HEK293 (cell line): ENCODE results near the gene C4orf50.

Experiments
- CTCF ChIA-PET: fragments of 350-600 bp; formaldehyde crosslinking; extraction: SDS; loops from one replicate; lab custom pipeline; 2021; ENCODE audit warnings: antibody characterized with exemption; lab: Yijun Ruan, JAX
- POLR2A ChIA-PET: fragments of 300-600 bp; formaldehyde crosslinking; extraction: SDS; loops from one replicate; lab custom pipeline; 2020; ENCODE audit warnings: antibody characterized with exemption, inconsistent platforms; lab: Yijun Ruan, JAX
- H3K27ac ChIP-seq: fragments of 200-500 bp; sonication (Bioruptor generic); 2 replicates; pipeline ENCODE4 v1.5.1; 2014; ENCODE audit warnings: low read depth, low read length, control low read depth, inconsistent platforms; ENCODE audit errors: extremely low read depth
- H3K36me3 ChIP-seq, 2 experiments: fragments of 200-500 bp in 1 of 2; sonication (Bioruptor generic) in 1 of 2; 1 replicate in 1 of 2; 2 replicates in 1 of 2; pipeline ENCODE4 v1.5.1; 2014 to 2017; ENCODE audit warnings: inconsistent platforms in 2 of 2, low read length in 2 of 2; ENCODE audit not compliant: control insufficient read depth in 2 of 2, insufficient read depth in 1 of 2
- H3K4me1 ChIP-seq: fragments of 200-500 bp; sonication (Bioruptor generic); 2 replicates; pipeline ENCODE4 v1.5.1; 2014; ENCODE audit warnings: mild to moderate bottlenecking, low read length, inconsistent platforms; ENCODE audit not compliant: control insufficient read depth, insufficient read depth
- H3K4me3 ChIP-seq: 2 replicates; pipeline ENCODE4 v1.5.1; 2011; ENCODE audit warnings: low read depth, mild to moderate bottlenecking, control low read depth, low read length, moderate library complexity
- H3K9me3 ChIP-seq: fragments of 200-500 bp; sonication (Bioruptor generic); 2 replicates; pipeline ENCODE4 v1.5.1; 2014; ENCODE audit warnings: low read depth, low read length, inconsistent platforms; ENCODE audit not compliant: control insufficient read depth, insufficient read depth
- AEBP2 ChIP-seq: fragments of 450-650 bp; formaldehyde crosslinking; IDR thresholded peaks from 2 replicates; pipeline ENCODE4 v1.5.1; 2016; ENCODE audit warnings: missing biosample characterization, missing genetic modification characterization, borderline replicate concordance
- GLIS1 ChIP-seq: fragments of 450-650 bp; formaldehyde crosslinking; IDR thresholded peaks from 2 replicates; pipeline ENCODE4 v1.5.1; 2016; ENCODE audit warnings: missing biosample characterization, missing genetic modification characterization
- KLF9 ChIP-seq: fragments of 450-650 bp; formaldehyde crosslinking; IDR thresholded peaks from 2 replicates; pipeline ENCODE4 v1.5.1; 2016; ENCODE audit warnings: missing biosample characterization, missing genetic modification characterization, low read depth
- MEIS1 ChIP-seq: sonication (generic); formaldehyde crosslinking; IDR thresholded peaks from 2 replicates; pipeline ENCODE4 v1.8.1; 2022; ENCODE audit warnings: missing genetic modification reagents, mild to moderate bottlenecking, borderline replicate concordance
- OSR2 ChIP-seq: fragments of 450-650 bp; formaldehyde crosslinking; IDR thresholded peaks from 2 replicates; pipeline ENCODE4 v1.5.1; 2016; ENCODE audit warnings: missing biosample characterization, missing genetic modification characterization
- PBX3 ChIP-seq: sonication (generic); formaldehyde crosslinking; IDR thresholded peaks from 2 replicates; pipeline ENCODE4 v1.8.1; 2022; ENCODE audit warnings: mild to moderate bottlenecking, moderate library complexity, missing genetic modification reagents
- PRDM10 ChIP-seq: fragments of 450-650 bp; formaldehyde crosslinking; IDR thresholded peaks from 2 replicates; pipeline ENCODE4 v1.5.1; 2016; ENCODE audit warnings: missing biosample characterization, missing genetic modification characterization
- ZBTB49 ChIP-seq: fragments of 450-650 bp; formaldehyde crosslinking; IDR thresholded peaks from 2 replicates; pipeline ENCODE4 v1.5.1; 2016; ENCODE audit warnings: missing biosample characterization, missing genetic modification characterization, low read depth
- ZFHX2 ChIP-seq: fragments of 450-650 bp; formaldehyde crosslinking; conservative IDR thresholded peaks from 2 replicates; pipeline ENCODE4 v1.5.1; 2016; ENCODE audit warnings: missing biosample characterization, missing genetic modification characterization
- ZIC2 ChIP-seq: fragments of 450-650 bp; formaldehyde crosslinking; IDR thresholded peaks from 2 replicates; pipeline ENCODE4 v1.5.1; 2016; ENCODE audit warnings: missing biosample characterization, missing genetic modification characterization
- ZNF112 ChIP-seq: fragments of 450-650 bp; formaldehyde crosslinking; IDR thresholded peaks from 2 replicates; pipeline ENCODE4 v1.5.0; 2017; ENCODE audit warnings: missing biosample characterization, missing genetic modification characterization
- ZNF157 ChIP-seq: fragments of 450-650 bp; formaldehyde crosslinking; IDR thresholded peaks from 2 replicates; pipeline ENCODE4 v1.5.1; 2016; ENCODE audit warnings: missing biosample characterization, missing genetic modification characterization
- ZNF175 ChIP-seq: fragments of 450-650 bp; formaldehyde crosslinking; IDR thresholded peaks from 2 replicates; pipeline ENCODE4 v1.5.1; 2016; ENCODE audit warnings: missing biosample characterization, missing genetic modification characterization
- ZNF214 ChIP-seq: fragments of 450-650 bp; formaldehyde crosslinking; IDR thresholded peaks from 2 replicates; pipeline ENCODE4 v1.5.1; 2017; ENCODE audit warnings: missing biosample characterization, mild to moderate bottlenecking, missing genetic modification characterization, borderline replicate concordance
- ZNF324 ChIP-seq: fragments of 450-650 bp; formaldehyde crosslinking; IDR thresholded peaks from 2 replicates; pipeline ENCODE4 v1.5.1; 2016; ENCODE audit warnings: missing biosample characterization, missing genetic modification characterization
- ZNF366 ChIP-seq: fragments of 450-650 bp; formaldehyde crosslinking; conservative IDR thresholded peaks from 2 replicates; pipeline ENCODE4 v1.5.1; 2016; ENCODE audit warnings: missing biosample characterization, missing genetic modification characterization
- ZNF37A ChIP-seq: fragments of 450-650 bp; IDR thresholded peaks from 2 replicates; pipeline ENCODE4 v1.5.1; 2018; ENCODE audit warnings: missing biosample characterization, missing genetic modification characterization
- ZNF416 ChIP-seq: fragments of 450-650 bp; formaldehyde crosslinking; IDR thresholded peaks from 2 replicates; pipeline ENCODE4 v1.5.1; 2016; ENCODE audit warnings: missing biosample characterization, missing genetic modification characterization
- ZNF677 ChIP-seq: fragments of 450-650 bp; IDR thresholded peaks from 2 replicates; pipeline ENCODE4 v1.5.0; 2018; ENCODE audit warnings: missing biosample characterization, mild to moderate bottlenecking, missing genetic modification characterization, moderate library complexity
- ZNF76 ChIP-seq: fragments of 450-650 bp; formaldehyde crosslinking; IDR thresholded peaks from 2 replicates; pipeline ENCODE4; 2016; ENCODE audit warnings: low read depth, missing biosample characterization, missing genetic modification characterization, borderline replicate concordance
- ZNF830 ChIP-seq: fragments of 450-650 bp; IDR thresholded peaks from 2 replicates; pipeline ENCODE4 v1.5.0; 2018; ENCODE audit warnings: missing biosample characterization, missing genetic modification characterization, low read depth, mild to moderate bottlenecking, moderate library complexity
- ZNF837 ChIP-seq: fragments of 450-650 bp; formaldehyde crosslinking; IDR thresholded peaks from 2 replicates; pipeline ENCODE4 v1.5.1; 2016; ENCODE audit warnings: missing biosample characterization, missing genetic modification characterization
- TF ChIP-seq, protein P1 (sequence below): fragments of 450-650 bp; formaldehyde crosslinking; IDR thresholded peaks from 2 replicates; pipeline ENCODE4 v1.5.1; 2017; ENCODE audit warnings: missing biosample characterization, missing genetic modification characterization

Gene C4orf50

GRCh38 chr4:5957076-5957475 lies 61.2 kb downstream of the C4orf50 start:
- CTCF ChIA-PET, result interaction anchor here (0.5 to 0.7 kb wide), 2 partner anchors 41 to 137 kb away, joined by 3 read pairs; no protein-coding TSS in a partner anchor
- H3K4me1 ChIP-seq, result no peaks in the 10 kb centered on the region
- no peak overlapping the region for H3K4me3 ChIP-seq
- no peaks in the 10 kb centered on the region for H3K9me3 ChIP-seq
- no peaks in the 10 kb centered on the region for H3K36me3 ChIP-seq
- H3K27ac ChIP-seq, result no peak overlapping the region
- POLR2A ChIA-PET, result no interaction called here
- TF ChIP-seq ZNF214 (tag by site-specific recombination) (no peak), ZBTB49 (tag by site-specific recombination) (no peak), ZNF157 (no peak), ZNF76 (tag by site-specific recombination) (no peak), ZNF324 (tag by site-specific recombination) (no peak), ZNF175 (no peak), ZNF837 (tag by site-specific recombination) (no peak), ZFHX2 (tag by site-specific recombination) (no peak), PBX3 (CRISPR knock-in tag) (no peak), ZNF677 (tag by site-specific recombination) (no peak)

- no peak overlapping the region for H3K27ac ChIP-seq
- POLR2A ChIA-PET, result no interaction called here
- no peak for TF ChIP-seq ZNF214 (tag by site-specific recombination)
- 0 out of 2 replicates have a peak, but pooled peaks have one; percentile 15 for TF ChIP-seq PRDM10 (tag by site-specific recombination)
- TF ChIP-seq ZNF112 (tag by site-specific recombination), result no peak
- TF ChIP-seq, protein P1, sequence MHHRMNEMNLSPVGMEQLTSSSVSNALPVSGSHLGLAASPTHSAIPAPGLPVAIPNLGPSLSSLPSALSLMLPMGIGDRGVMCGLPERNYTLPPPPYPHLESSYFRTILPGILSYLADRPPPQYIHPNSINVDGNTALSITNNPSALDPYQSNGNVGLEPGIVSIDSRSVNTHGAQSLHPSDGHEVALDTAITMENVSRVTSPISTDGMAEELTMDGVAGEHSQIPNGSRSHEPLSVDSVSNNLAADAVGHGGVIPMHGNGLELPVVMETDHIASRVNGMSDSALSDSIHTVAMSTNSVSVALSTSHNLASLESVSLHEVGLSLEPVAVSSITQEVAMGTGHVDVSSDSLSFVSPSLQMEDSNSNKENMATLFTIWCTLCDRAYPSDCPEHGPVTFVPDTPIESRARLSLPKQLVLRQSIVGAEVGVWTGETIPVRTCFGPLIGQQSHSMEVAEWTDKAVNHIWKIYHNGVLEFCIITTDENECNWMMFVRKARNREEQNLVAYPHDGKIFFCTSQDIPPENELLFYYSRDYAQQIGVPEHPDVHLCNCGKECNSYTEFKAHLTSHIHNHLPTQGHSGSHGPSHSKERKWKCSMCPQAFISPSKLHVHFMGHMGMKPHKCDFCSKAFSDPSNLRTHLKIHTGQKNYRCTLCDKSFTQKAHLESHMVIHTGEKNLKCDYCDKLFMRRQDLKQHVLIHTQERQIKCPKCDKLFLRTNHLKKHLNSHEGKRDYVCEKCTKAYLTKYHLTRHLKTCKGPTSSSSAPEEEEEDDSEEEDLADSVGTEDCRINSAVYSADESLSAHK (tag by site-specific recombination), result no peak
- peak; percentile 27; the same call in 1 of the 2 replicates for TF ChIP-seq GLIS1 (tag by site-specific recombination)
- TF ChIP-seq KLF9, result no peak
- no peak for TF ChIP-seq ZNF37A (tag by site-specific recombination)
- TF ChIP-seq ZNF324 (tag by site-specific recombination), result no peak
- no peak for TF ChIP-seq ZNF416 (tag by site-specific recombination)
- TF ChIP-seq MEIS1 (CRISPR knock-in tag), result 0 out of 2 replicates have a peak, but pooled peaks have one; percentile 53
- peak; percentile 55 for TF ChIP-seq ZIC2
- TF ChIP-seq ZNF830, result no peak
- no peak for TF ChIP-seq ZNF366 (tag by site-specific recombination)
- TF ChIP-seq AEBP2, result no peak
- 0 out of 2 replicates have a peak, but pooled peaks have one; percentile 38 for TF ChIP-seq OSR2 (tag by site-specific recombination)
These were observed 61.8 kb downstream of the C4orf50 start for GRCh38 chr4:5956285-5957021.

More at GRCh38 chr4:5956285-5957021, 61.8 kb downstream of the C4orf50 start:
- Histone ChIP-seq H3K9me3 (no peaks in the 10 kb centered on the region), H3K4me3 (no peak overlapping the region), H3K4me1 (no peaks in the 10 kb centered on the region), H3K36me3 (no peaks in the 10 kb centered on the region)
- CTCF ChIA-PET, result interaction anchor here (0.5 to 0.7 kb wide), 2 partner anchors 41 to 136 kb away, joined by 3 read pairs; no protein-coding TSS in a partner anchor
